ENCODE data around the gene PTPRH.

DNA sequence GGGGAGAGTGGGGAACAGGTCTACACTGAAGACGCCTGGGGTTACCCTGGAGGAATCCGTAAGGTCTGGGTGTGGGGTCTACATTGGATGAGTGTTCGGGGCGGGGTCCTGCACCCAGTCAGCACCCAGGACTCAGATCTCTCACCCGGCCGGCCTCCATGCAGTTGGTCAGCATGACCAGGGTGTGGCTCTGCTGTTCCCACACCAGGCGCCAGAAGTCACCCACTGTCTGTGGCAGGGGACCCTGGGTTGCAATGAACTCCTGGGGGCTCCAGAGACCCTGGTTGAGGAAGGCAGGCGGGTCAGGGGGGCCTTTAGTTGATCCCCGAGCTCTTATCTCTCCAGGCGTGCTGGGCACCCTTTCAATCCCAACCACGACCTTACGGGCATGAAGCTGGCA lies 23.2 kb downstream of the PTPRH start:
- TF ChIP-seq, protein P1, sequence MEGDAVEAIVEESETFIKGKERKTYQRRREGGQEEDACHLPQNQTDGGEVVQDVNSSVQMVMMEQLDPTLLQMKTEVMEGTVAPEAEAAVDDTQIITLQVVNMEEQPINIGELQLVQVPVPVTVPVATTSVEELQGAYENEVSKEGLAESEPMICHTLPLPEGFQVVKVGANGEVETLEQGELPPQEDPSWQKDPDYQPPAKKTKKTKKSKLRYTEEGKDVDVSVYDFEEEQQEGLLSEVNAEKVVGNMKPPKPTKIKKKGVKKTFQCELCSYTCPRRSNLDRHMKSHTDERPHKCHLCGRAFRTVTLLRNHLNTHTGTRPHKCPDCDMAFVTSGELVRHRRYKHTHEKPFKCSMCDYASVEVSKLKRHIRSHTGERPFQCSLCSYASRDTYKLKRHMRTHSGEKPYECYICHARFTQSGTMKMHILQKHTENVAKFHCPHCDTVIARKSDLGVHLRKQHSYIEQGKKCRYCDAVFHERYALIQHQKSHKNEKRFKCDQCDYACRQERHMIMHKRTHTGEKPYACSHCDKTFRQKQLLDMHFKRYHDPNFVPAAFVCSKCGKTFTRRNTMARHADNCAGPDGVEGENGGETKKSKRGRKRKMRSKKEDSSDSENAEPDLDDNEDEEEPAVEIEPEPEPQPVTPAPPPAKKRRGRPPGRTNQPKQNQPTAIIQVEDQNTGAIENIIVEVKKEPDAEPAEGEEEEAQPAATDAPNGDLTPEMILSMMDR (IDR thresholded peaks at IDR 0.05): no peak
- TF ChIP-seq POLR2A (IDR thresholded peaks at IDR 0.05): no peak
- no peak for TF ChIP-seq POLR2AphosphoS5 (IDR thresholded peaks at IDR 0.05)
- no peak for TF ChIP-seq EP300 (IDR thresholded peaks at IDR 0.05; ENCODE audit: low read depth)

All from transverse colon (tissue), 4 donors.